Measurements from ENCODE around the gene SPRY4.

GRCh38 chr5:142275496-142275895 is 49.3 kb downstream of the SPRY4 start:
- no peak for TF ChIP-seq SP1 (IDR thresholded peaks at IDR 0.05)
- TF ChIP-seq ARNT (IDR thresholded peaks at IDR 0.05) = no peak
- no peak for TF ChIP-seq PKNOX1 (IDR thresholded peaks at IDR 0.05)
- no peak for TF ChIP-seq TARDBP (IDR thresholded peaks at IDR 0.05)
- no peak for TF ChIP-seq FOXM1 (IDR thresholded peaks at IDR 0.05; ENCODE audit: borderline replicate concordance)
- TF ChIP-seq L3MBTL2 (conservative IDR thresholded peaks at IDR 0.05) = no peak
- no peak for TF ChIP-seq ELF4 (IDR thresholded peaks at IDR 0.05)
